ENCODE measurements around the gene WDFY4. TPM values are rescaled to one million over a fixed set of nuclear protein-coding genes. Genes with fewer than 3 reads are reported as not detected.

WDFY4 gene
- total and polyA plus RNA-seq, 2 of the 13 experiments (the other 11 are each of a cell fraction or from before 2014, with no cell fraction given) = not detected

DNA sequence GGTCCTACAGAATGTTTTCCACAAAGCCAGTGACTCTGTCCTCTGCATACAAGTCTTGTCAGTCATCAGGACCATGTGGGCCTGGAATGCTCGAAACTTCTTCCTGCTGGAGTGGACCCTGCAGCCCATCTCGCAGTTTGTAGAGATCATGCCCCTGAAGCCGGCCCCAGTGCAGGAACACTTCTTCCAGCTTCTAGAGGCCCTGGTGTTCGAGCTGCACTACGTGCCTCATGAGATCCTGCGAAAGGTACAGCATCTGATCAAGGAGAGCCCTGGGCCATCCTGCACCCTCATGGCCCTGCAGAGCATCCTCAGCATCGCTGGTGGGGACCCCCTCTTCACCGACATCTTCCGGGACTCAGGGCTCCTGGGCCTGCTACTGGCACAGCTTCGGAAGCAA lies 46.5 kb downstream of the WDFY4 start:
- Histone ChIP-seq H3K9me3 (ENCODE audit: low read length) (no peaks in the 10 kb centered on the region), H3K27me3 (ENCODE audit: control insufficient read depth in 1 of 2, insufficient read depth in 2 of 2, low read length in 2 of 2) (no peaks in the 10 kb centered on the region; a peak in 1 of 5 replicates), H3K4me1 (ENCODE audit: insufficient read depth, low read length) (no peaks in the 10 kb centered on the region), H3K27ac (ENCODE audit: extremely low read length, insufficient read depth, low read length) (no peak overlapping the region), H3K9ac (ENCODE audit: insufficient read depth, low read depth, low read length) (no peak overlapping the region), H4K20me1 (ENCODE audit: insufficient read depth, low read length) (no peaks in the 10 kb centered on the region), H2AFZ (ENCODE audit: low read length) (no peak overlapping the region), H3K36me3 (replicated peaks in 1 of 2; ENCODE audit: control insufficient read depth in 1 of 2, insufficient read depth in 2 of 2, low read length in 2 of 2) (no peaks in the 10 kb centered on the region), H3K4me3 (replicated peaks in 1 of 3; ENCODE audit: insufficient read depth in 1 of 3, low read depth in 2 of 3, low read length in 3 of 3) (no peak overlapping the region), H3K79me2 (ENCODE audit: insufficient read depth, low read length) (no peaks in the 10 kb centered on the region), H3K4me2 (ENCODE audit: low read depth, low read length) (no peak overlapping the region)
- ATAC-seq (no peak), FAIRE-seq (no peak), DNase-seq (ENCODE audit: low spot score) (no peak)
- WGBS (ENCODE audit: low lambda C conversion rate) = 8% methylated on average over 3 of the region's 10 CpGs
- CTCF ChIA-PET (ENCODE audit: low intra/inter-chr PET ratio, low total read pairs) = no interaction called here
- no TSS peak for BruUV-seq (replicated peaks)
- TF ChIP-seq ZNF367 (CRISPR knock-in tag; IDR thresholded peaks at IDR 0.05; ENCODE audit: borderline replicate concordance) = no peak
- TF ChIP-seq TRIM24 (CRISPR knock-in tag; IDR thresholded peaks at IDR 0.05) = no peak
- TF ChIP-seq, protein P1, sequence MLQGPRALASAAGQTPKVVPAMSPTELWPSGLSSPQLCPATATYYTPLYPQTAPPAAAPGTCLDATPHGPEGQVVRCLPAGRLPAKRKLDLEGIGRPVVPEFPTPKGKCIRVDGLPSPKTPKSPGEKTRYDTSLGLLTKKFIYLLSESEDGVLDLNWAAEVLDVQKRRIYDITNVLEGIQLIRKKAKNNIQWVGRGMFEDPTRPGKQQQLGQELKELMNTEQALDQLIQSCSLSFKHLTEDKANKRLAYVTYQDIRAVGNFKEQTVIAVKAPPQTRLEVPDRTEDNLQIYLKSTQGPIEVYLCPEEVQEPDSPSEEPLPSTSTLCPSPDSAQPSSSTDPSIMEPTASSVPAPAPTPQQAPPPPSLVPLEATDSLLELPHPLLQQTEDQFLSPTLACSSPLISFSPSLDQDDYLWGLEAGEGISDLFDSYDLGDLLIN (CRISPR knock-in tag; IDR thresholded peaks at IDR 0.05; ENCODE audit: borderline replicate concordance) = no peak
- no peak for TF ChIP-seq HDAC2 (CRISPR knock-in tag; IDR thresholded peaks at IDR 0.05)
- TF ChIP-seq RORA (CRISPR knock-in tag; IDR thresholded peaks at IDR 0.05) = no peak
- TF ChIP-seq ARNT (IDR thresholded peaks at IDR 0.05) = no peak
- no peak for TF ChIP-seq PAWR (CRISPR knock-in tag; IDR thresholded peaks at IDR 0.05; ENCODE audit: borderline replicate concordance)
- no peak for TF ChIP-seq SMAD9 (CRISPR knock-in tag; IDR thresholded peaks at IDR 0.05)
- no peak for TF ChIP-seq ATM (IDR thresholded peaks at IDR 0.05; ENCODE audit: borderline replicate concordance)
- TF ChIP-seq, protein P2, sequence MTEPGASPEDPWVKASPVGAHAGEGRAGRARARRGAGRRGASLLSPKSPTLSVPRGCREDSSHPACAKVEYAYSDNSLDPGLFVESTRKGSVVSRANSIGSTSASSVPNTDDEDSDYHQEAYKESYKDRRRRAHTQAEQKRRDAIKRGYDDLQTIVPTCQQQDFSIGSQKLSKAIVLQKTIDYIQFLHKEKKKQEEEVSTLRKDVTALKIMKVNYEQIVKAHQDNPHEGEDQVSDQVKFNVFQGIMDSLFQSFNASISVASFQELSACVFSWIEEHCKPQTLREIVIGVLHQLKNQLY (CRISPR knock-in tag; IDR thresholded peaks at IDR 0.05) = no peak
- TF ChIP-seq NBN (conservative IDR thresholded peaks at IDR 0.05) = no peak
- intact Hi-C loops (cut with micrococcal nuclease; ENCODE audit: unreplicated experiment) = no loop called here
- in situ Hi-C loops (cut with HindIII; ENCODE audit: extremely low pct_ligation_motif_present, low pct_unique_long_range_greater_than_20kb) = no loop called here
- POLR2A ChIA-PET = no interaction called here

Data from HepG2 (cell line).